Measurements from ENCODE around the gene TRHDE.

DNA sequence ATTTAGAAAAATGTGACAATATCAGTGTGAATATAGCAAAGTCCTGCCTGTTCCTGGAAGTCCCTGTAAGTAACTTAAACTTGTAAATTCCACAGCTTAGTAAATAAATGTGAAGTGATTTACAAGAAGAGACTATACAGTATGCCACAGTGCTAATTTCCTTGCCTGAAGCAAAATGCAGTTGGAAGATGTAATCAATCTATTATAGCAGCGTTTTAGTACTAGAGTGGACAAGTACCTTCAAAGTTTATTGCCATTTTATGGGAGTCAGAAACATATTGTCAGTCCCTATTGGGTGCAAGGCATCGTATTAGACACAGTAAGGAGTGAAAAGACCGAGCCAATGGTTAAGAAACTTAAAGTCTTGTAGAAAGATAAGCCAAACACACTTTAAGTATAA lies 94.1 kb downstream of the TRHDE start:
- TF ChIP-seq, protein P1, sequence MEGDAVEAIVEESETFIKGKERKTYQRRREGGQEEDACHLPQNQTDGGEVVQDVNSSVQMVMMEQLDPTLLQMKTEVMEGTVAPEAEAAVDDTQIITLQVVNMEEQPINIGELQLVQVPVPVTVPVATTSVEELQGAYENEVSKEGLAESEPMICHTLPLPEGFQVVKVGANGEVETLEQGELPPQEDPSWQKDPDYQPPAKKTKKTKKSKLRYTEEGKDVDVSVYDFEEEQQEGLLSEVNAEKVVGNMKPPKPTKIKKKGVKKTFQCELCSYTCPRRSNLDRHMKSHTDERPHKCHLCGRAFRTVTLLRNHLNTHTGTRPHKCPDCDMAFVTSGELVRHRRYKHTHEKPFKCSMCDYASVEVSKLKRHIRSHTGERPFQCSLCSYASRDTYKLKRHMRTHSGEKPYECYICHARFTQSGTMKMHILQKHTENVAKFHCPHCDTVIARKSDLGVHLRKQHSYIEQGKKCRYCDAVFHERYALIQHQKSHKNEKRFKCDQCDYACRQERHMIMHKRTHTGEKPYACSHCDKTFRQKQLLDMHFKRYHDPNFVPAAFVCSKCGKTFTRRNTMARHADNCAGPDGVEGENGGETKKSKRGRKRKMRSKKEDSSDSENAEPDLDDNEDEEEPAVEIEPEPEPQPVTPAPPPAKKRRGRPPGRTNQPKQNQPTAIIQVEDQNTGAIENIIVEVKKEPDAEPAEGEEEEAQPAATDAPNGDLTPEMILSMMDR (IDR thresholded peaks at IDR 0.05): no peak
- TF ChIP-seq POLR2A (IDR thresholded peaks at IDR 0.05): no peak
